Measurements from ENCODE around the gene AP3M1.

GRCh38 chr10:74179111-74179710, 28.6 kb upstream of the AP3M1 start:
- no peak for TF ChIP-seq EZH2phosphoT487 (IDR thresholded peaks at IDR 0.05; ENCODE audit: insufficient read depth, low read depth)
- no peak for TF ChIP-seq EZH2 (IDR thresholded peaks at IDR 0.05; ENCODE audit: insufficient read depth, poor library complexity, severe bottlenecking)

All from GM23248 (cell line).